Adipose tissue (tissue), 3 donors: ENCODE results near the gene NSMF. TPM values are rescaled to one million over a fixed set of nuclear protein-coding genes. Genes with fewer than 3 reads are reported as not detected.
"Not testable (repeated sequence)": the region's sequence is repeated elsewhere in the genome, so short reads cannot be mapped to it uniquely, and the experiment has no call there.

Source experiments
- H3K27ac ChIP-seq: one replicate; pipeline ENCODE4 v1.5.1; 2013; ENCODE audit warnings: low read depth, low read length
- WGBS, 3 donors: extraction: QIAGEN DNeasy Blood & Tissue Kit; methylation state at CpG; one replicate each; pipeline ENCODE4 v1.1.7; 2013; 5-methylcytosine and 5-hydroxymethylcytosine counted together
- polyA plus RNA-seq, 3 donors: library from polyadenylated mRNA; stranded (reverse); fragments of 200-250 nt; gene quantifications; one replicate each; pipeline ENCODE4 v1.2.3, GENCODE V29; 2013
- donor health status: healthy with polysubstance abuse.
- donor health status: Bipolar disorder and iron deficiency.
- donor health status: healthy.

Gene NSMF
- polyA plus RNA-seq, 3 donors = 38.2 to 39.5 (median 39.4) TPM

GRCh38 chr9:137453643-137454081, 5.5 kb downstream of the NSMF start:
- WGBS, 3 donors = 20 to 32% (median 30%) methylated on average over 25 of the region's 25 CpGs
- H3K27ac ChIP-seq = no peak overlapping the region

DNA sequence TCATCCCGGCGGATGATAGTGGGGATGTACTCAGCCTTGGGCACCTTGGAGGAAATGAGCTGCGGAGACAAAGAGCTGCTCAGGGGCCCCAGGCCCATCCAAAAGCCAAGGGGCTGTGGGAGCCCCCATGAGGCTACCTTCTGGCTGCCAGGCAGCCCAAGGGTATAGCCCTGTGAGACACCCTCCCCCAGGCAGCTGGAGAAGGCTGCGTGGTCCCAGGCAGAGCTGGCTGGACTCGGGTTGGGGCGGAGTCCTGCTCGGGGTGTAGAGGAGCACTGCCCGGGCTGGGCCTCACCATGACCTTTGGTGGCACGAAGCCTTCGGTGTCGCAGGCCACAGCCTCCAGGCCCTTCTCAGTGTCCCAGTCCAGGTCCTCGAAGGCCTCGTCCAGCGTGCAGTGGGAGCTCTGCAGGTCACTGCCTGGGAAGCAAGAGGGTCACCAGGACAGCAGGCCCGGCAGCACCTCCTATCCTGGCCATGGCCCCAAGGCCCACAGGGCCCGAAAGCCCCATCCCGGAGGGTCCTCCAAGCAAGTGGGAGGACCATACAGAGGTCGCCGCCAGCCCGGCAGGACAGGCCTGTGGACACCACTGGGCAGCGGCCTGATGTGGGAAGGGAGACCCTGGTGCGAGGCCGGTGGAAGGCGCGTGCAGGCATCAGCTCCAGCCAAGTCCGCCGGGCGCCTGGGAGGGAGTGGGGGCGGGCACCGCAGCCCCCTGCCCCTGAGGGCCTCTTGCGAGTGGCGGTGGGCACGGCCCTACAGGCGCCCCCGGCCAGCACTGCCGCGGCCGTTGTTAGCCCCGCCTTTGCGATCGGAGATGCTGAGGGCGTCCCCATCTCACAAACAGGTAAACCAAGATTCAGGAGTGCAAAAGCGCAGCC, 6.1 kb downstream of the NSMF start:
- H3K27ac ChIP-seq = no peak overlapping the region
- 84 to 86% (median 85%) methylated on average over 36 to 43 of the region's 43 CpGs for WGBS, 3 donors

DNA sequence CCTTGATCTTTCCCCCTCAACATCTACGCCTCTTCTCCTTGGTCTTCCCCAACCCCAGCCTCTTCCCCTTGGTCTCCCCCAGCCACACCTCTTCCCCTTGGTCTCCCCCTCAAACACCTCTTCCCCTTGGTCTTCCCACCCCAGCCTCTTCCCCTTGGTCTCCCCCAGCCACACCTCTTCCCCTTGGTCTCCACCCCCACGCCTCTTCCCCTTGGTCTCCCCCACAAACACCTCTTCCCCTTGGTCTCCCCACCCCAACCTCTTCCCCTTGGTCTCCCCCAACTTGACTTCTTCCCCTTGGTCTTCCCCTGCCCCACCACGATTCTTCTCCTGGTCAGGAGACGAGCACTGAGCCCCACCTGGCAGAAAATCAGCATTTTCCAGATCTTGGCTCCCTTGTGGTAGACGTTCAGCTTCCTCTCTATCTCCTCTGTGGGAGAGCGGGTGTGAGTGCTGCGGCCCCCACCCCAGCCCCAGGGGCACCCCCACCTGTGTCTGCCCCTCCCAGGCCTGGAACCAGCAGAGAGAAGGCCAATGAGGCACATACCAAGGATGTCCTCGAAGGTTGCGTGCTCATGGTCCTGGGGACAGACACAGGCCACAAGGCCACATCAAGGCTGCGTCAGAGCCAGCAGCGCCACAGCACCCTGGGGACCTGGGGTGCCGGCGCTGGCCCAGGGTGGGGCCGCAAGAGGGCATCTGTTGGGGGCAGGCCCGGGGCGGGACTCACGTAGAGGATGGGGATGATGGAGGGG, 7.0 kb downstream of the NSMF start:
- WGBS, 3 donors = 83 to 92% (median 84%) methylated on average over 16 to 17 of the region's 17 CpGs
- H3K27ac ChIP-seq = no peak overlapping the region

- not testable (repeated sequence) for H3K27ac ChIP-seq
Measured at GRCh38 chr9:137451264-137452005, 7.7 kb downstream of the NSMF start.

DNA sequence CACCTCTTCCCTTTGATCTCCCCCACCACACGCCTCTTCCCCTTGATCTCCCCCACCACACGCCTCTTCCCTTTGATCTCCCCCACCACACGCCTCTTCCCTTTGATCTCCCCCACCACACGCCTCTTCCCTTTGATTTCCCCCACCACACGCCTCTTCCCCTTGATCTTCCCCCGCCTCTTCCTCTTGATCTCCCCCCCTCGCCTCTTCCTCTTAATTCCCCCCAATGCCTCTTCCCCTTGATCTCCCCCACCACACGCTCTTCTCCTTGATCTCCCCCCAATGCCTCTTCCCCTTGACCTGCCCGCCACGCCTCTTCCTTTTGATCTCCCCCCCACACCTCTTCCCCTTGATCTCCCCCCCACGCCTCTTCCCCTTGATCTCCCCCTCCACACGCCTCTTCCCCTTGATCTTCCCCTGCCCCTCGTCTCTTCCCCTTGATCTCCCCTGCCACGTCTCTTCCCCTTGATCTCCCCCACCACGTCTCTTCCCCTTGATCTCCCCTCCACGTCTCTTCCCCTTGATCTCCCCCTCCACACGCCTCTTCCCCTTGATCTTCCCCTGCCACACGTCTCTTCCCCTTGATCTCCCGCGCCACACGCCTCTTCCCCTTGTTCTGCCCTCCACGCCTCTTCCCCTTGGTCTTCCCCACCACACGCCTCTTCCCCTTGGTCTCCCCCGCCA, 8.5 kb downstream of the NSMF start:
- 64 to 82% (median 72%) methylated on average over 21 to 22 of the region's 24 CpGs for WGBS, 3 donors
- H3K27ac ChIP-seq = not testable (repeated sequence)

More at GRCh38 chr9:137451264-137452005, 7.7 kb downstream of the NSMF start:
- WGBS, 3 donors = 61 to 75% (median 71%) methylated on average over 13 to 15 of the region's 31 CpGs

- no peak overlapping the region for H3K27ac ChIP-seq
- WGBS, 3 donors = 82 to 94% (median 82%) methylated on average over 16 to 18 of the region's 18 CpGs
Measured at GRCh38 chr9:137449931-137450538, 9.1 kb downstream of the NSMF start.

GRCh38 chr9:137449081-137449844, 9.9 kb downstream of the NSMF start:
- WGBS, 3 donors = 87 to 90% (median 89%) methylated on average over 35 to 36 of the region's 36 CpGs
- no peak overlapping the region for H3K27ac ChIP-seq

DNA sequence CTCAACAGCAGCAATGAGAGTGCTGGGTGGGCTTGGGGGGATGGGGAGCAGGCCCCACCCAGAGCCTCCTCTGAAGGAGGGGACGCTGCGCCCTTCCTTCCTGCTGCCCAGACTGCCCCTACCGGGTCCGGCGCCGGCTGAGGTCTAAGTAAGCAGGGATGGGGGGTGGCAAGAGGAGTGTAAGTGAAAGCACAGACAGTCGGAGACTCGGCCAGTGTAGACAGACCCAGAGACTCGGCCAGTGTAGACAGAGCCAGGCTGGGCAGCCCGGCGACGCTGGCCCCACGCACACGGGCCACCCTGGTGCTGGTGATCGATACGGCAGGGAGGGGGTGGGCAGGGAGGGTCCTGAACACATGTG, 10.6 kb downstream of the NSMF start:
- WGBS, 3 donors = 85 to 90% (median 89%) methylated on average over 13 to 16 of the region's 16 CpGs

GRCh38 chr9:137447722-137448601, 11.2 kb downstream of the NSMF start:
- 80 to 89% (median 84%) methylated on average over 25 to 27 of the region's 27 CpGs for WGBS, 3 donors
- H3K27ac ChIP-seq = no peak overlapping the region

More for the DNA sequence above, 10.6 kb downstream of the NSMF start:
- no peak overlapping the region for H3K27ac ChIP-seq

- no peak overlapping the region for H3K27ac ChIP-seq
- 64 to 83% (median 73%) methylated on average over 21 of the region's 21 CpGs for WGBS, 3 donors
Measured at GRCh38 chr9:137446851-137447471, 12.2 kb downstream of the NSMF start.

DNA sequence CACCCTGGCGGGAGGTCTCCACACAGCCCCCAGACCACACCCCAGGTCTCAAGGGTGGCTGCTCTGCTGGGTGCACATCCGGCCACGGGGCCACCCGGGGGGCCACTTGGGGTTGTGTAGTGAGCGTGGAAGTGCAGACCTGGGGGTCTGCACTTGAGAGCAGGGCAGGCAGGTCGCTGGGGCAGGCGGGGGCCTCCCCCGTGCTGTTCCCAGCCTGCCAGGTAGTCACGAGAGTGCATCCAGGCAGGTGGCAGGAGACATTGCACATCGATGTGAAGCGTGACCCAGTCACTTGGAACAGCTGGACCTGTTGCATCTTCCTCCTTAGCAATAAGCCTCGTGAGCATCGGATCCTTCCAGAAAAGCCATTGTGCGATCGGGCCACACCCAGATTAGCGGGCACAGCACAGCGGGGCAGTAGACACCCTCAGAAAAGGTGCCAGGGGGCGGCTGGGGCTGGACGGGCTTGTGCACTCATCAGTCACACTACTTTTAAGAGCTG, 13.2 kb downstream of the NSMF start:
- 42 to 65% (median 55%) methylated on average over 19 of the region's 19 CpGs for WGBS, 3 donors
- no peak overlapping the region for H3K27ac ChIP-seq

- no peak overlapping the region for H3K27ac ChIP-seq
- WGBS, 3 donors = 9 to 23% (median 16%) methylated on average over 14 of the region's 14 CpGs
Measured at GRCh38 chr9:137445275-137445807, 13.8 kb downstream of the NSMF start.

GRCh38 chr9:137444106-137444790, 14.9 kb downstream of the NSMF start:
- 84 to 89% (median 84%) methylated on average over 14 of the region's 14 CpGs for WGBS, 3 donors
- no peak overlapping the region for H3K27ac ChIP-seq

DNA sequence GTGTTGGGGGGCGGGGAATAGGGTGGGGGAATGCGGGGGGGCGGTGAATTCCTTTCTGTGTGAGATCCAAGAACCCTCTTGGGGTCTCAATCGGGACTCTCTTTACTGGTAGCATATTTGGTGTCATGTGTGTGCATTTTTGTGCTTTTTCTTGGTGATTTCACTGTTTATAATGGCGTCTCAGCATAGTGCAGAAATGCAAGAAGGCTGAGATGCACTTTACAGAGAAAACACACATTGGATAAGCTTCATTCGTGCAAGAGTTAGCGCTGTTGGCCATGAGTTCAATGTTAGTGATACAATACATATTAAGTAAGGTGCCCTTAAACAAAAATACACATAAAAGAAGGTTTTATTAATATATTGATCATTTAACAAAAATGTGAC, 17.2 kb downstream of the NSMF start:
- 11 to 17% (median 17%) methylated on average over 7 of the region's 7 CpGs for WGBS, 3 donors
- no peak overlapping the region for H3K27ac ChIP-seq
